H1 (cell line): ENCODE data around the gene ASAP2. TPM values are rescaled to one million over a fixed set of nuclear protein-coding genes. Genes with fewer than 3 reads are reported as not detected.

Source experiments
- ASH2L ChIP-seq: fragments of 200-600, 300-600 bp; sonication (generic); IDR thresholded peaks from one replicate; pipeline ENCODE4 v1.7.1; 2017; ENCODE audit warnings: low read length
- CREB1 ChIP-seq: IDR thresholded peaks from 2 replicates; pipeline ENCODE4 v1.6.1; 2012; ENCODE audit warnings: inconsistent platforms
- FOSL1 ChIP-seq: IDR thresholded peaks from 2 replicates; pipeline ENCODE4 v1.6.1; 2011; ENCODE audit warnings: mild to moderate bottlenecking, low read depth, low read length, moderate library complexity; ENCODE audit not compliant: insufficient read depth
- GTF2F1 ChIP-seq: IDR thresholded peaks from 2 replicates; pipeline ENCODE4 v1.6.1; 2012; ENCODE audit warnings: low read depth, low read length, improper control_type of control experiment, borderline replicate concordance
- NANOG ChIP-seq: IDR thresholded peaks from 2 replicates; pipeline ENCODE4 v1.6.1; 2011; ENCODE audit warnings: low read length, low read depth, mild to moderate bottlenecking, inconsistent platforms; ENCODE audit not compliant: insufficient read depth, poor library complexity, severe bottlenecking
- SAP30 ChIP-seq: fragments of 300-600 bp; sonication (generic); IDR thresholded peaks from 2 replicates; pipeline ENCODE4 v1.7.1; 2012; ENCODE audit warnings: low read length, moderate library complexity, mild to moderate bottlenecking, inconsistent platforms; ENCODE audit not compliant: insufficient read depth, insufficient replicate concordance
- SP2 ChIP-seq: IDR thresholded peaks from 2 replicates; pipeline ENCODE4 v1.6.1; 2012; ENCODE audit warnings: mild to moderate bottlenecking, low read length, inconsistent platforms
- TAF7 ChIP-seq: optimal IDR thresholded peaks from 2 replicates; pipeline ENCODE3; 2011; ENCODE audit warnings: low read depth, mild to moderate bottlenecking, inconsistent platforms, low read length, moderate library complexity, borderline replicate concordance
- YY1 ChIP-seq: IDR thresholded peaks from 2 replicates; pipeline ENCODE4 v1.6.1; 2011; ENCODE audit warnings: low read depth, mild to moderate bottlenecking, low read length
- polyA plus RNA-seq, 7 experiments: library from polyadenylated mRNA; depleted of rRNA in 3 of 7; stranded (reverse) in 5 of 7; unstranded in 2 of 7; fragments of >200 nt in 5 of 7; fragments of 200-250 nt in 2 of 7; gene quantifications; 1 replicate in 5 of 7; 2 replicates in 1 of 7; 4 replicates in 1 of 7; pipeline versions ENCODE4 v1.2.1 to v1.2.3, GENCODE V29; 2011 to 2013; ENCODE audit warnings: missing spikeins in 2 of 7, mixed read lengths in 2 of 7
- total RNA-seq: library from RNA; stranded (reverse); fragmentation: NEBNext Ultra II Directional; extraction: Animal tissue kit (Norgen Biotek cat#: 25700); gene quantifications from 2 replicates; pipeline ENCODE4 v1.2.1, GENCODE V29; 2021
- TF ChIP-seq, protein P1 (sequence below): fragments of 300-600 bp; sonication (generic); IDR thresholded peaks from 2 replicates; pipeline ENCODE4 v1.7.1; 2012; ENCODE audit warnings: low read length, moderate library complexity, mild to moderate bottlenecking, inconsistent platforms; ENCODE audit not compliant: insufficient replicate concordance

ASAP2 gene
- total and polyA plus RNA-seq, 2 of the 8 experiments (the other 6 are each of a cell fraction or from before 2014, with no cell fraction given): 10.2 to 18.7 TPM

DNA sequence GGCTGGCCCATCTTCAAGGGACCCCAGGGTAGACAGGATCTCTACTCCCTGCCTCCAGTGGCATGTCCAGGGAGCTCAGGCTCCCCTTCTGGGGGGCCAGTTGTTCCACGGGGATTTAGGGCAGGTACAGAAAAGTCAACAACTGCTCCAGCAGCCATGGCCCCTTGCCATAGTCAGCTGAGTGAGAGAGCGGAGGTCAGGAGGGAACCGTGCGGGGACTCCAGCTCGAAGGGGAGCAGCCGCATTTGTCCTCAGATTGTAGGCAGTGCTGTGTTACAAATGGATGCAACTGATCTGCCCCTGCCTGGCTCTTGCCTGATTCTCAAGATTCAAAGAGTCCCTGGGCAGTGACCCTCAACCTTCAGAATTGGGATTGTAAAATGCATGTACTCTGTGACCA, 166.9 kb downstream of the ASAP2 start (continued):
- TF ChIP-seq, protein P1, sequence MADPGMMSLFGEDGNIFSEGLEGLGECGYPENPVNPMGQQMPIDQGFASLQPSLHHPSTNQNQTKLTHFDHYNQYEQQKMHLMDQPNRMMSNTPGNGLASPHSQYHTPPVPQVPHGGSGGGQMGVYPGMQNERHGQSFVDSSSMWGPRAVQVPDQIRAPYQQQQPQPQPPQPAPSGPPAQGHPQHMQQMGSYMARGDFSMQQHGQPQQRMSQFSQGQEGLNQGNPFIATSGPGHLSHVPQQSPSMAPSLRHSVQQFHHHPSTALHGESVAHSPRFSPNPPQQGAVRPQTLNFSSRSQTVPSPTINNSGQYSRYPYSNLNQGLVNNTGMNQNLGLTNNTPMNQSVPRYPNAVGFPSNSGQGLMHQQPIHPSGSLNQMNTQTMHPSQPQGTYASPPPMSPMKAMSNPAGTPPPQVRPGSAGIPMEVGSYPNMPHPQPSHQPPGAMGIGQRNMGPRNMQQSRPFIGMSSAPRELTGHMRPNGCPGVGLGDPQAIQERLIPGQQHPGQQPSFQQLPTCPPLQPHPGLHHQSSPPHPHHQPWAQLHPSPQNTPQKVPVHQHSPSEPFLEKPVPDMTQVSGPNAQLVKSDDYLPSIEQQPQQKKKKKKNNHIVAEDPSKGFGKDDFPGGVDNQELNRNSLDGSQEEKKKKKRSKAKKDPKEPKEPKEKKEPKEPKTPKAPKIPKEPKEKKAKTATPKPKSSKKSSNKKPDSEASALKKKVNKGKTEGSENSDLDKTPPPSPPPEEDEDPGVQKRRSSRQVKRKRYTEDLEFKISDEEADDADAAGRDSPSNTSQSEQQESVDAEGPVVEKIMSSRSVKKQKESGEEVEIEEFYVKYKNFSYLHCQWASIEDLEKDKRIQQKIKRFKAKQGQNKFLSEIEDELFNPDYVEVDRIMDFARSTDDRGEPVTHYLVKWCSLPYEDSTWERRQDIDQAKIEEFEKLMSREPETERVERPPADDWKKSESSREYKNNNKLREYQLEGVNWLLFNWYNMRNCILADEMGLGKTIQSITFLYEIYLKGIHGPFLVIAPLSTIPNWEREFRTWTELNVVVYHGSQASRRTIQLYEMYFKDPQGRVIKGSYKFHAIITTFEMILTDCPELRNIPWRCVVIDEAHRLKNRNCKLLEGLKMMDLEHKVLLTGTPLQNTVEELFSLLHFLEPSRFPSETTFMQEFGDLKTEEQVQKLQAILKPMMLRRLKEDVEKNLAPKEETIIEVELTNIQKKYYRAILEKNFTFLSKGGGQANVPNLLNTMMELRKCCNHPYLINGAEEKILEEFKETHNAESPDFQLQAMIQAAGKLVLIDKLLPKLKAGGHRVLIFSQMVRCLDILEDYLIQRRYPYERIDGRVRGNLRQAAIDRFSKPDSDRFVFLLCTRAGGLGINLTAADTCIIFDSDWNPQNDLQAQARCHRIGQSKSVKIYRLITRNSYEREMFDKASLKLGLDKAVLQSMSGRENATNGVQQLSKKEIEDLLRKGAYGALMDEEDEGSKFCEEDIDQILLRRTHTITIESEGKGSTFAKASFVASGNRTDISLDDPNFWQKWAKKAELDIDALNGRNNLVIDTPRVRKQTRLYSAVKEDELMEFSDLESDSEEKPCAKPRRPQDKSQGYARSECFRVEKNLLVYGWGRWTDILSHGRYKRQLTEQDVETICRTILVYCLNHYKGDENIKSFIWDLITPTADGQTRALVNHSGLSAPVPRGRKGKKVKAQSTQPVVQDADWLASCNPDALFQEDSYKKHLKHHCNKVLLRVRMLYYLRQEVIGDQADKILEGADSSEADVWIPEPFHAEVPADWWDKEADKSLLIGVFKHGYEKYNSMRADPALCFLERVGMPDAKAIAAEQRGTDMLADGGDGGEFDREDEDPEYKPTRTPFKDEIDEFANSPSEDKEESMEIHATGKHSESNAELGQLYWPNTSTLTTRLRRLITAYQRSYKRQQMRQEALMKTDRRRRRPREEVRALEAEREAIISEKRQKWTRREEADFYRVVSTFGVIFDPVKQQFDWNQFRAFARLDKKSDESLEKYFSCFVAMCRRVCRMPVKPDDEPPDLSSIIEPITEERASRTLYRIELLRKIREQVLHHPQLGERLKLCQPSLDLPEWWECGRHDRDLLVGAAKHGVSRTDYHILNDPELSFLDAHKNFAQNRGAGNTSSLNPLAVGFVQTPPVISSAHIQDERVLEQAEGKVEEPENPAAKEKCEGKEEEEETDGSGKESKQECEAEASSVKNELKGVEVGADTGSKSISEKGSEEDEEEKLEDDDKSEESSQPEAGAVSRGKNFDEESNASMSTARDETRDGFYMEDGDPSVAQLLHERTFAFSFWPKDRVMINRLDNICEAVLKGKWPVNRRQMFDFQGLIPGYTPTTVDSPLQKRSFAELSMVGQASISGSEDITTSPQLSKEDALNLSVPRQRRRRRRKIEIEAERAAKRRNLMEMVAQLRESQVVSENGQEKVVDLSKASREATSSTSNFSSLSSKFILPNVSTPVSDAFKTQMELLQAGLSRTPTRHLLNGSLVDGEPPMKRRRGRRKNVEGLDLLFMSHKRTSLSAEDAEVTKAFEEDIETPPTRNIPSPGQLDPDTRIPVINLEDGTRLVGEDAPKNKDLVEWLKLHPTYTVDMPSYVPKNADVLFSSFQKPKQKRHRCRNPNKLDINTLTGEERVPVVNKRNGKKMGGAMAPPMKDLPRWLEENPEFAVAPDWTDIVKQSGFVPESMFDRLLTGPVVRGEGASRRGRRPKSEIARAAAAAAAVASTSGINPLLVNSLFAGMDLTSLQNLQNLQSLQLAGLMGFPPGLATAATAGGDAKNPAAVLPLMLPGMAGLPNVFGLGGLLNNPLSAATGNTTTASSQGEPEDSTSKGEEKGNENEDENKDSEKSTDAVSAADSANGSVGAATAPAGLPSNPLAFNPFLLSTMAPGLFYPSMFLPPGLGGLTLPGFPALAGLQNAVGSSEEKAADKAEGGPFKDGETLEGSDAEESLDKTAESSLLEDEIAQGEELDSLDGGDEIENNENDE: no peak
- TF ChIP-seq GTF2F1 (no peak), CREB1 (no peak), FOSL1 (no peak), SAP30 (no peak), TAF7 (no peak), ASH2L (no peak), NANOG (no peak), YY1 (no peak), SP2 (no peak)
